Right kidney (tissue), 1 donor: ENCODE measurements around the gene UGT2B7.

ENCODE experiments used
- DNase-seq: peaks from one replicate; pipeline ENCODE4 v3.0.0-alpha.2; 2016

Gene UGT2B7

DNA sequence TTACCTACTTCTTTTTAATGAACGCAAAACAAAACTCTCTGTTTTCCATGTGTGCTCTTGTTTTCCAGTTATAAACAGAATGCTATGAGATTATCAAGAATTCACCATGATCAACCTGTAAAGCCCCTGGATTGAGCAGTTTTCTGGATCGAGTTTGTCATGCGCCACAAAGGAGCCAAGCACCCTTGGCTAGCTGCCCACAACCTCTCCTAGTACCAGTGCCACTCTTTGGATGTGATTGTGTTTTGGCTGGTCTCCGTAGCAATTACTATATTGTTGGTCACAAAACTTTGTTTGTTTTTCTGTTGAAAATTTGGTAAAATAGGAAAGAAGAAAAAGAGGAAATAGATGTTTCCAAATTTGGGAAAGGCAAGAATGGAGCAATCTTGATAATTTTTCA is 51.1 kb downstream of the UGT2B7 start:
- DNase-seq: no peak

GRCh38 chr4:69154021-69154420 is 57.7 kb downstream of the UGT2B7 start:
- DNase-seq: no peak

DNA sequence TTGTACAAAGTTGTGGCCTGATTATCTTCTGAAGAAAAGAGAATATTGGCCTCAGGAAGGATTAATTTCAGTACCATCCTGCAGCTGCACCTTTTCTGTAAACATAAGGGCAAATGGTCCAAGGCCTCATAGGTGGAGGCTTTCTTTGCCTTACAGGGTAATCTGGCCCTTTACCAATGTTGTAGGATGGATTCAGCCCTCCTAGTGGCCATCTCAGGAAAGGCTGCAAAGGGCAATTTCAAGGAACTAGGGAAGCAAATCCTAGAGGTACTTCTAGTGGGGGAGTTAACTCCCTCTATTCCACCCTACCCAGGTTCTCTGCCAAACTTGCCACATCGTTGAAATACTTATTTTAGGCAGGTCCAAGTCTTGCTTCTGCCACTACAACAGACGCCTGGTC is 60.6 kb downstream of the UGT2B7 start:
- no peak for DNase-seq
